HCT116 (cell line): ENCODE results near the gene ANGEL1.

Experiments used
- EZH2 ChIP-seq: fragments of 200-600 bp; sonication (generic); IDR thresholded peaks from 2 replicates; pipeline ENCODE4 v1.6.1; 2017; ENCODE audit warnings: antibody characterized with exemption, mixed run types
- POLR2A ChIP-seq: IDR thresholded peaks from 2 replicates; pipeline ENCODE4 v1.7.0; 2011; ENCODE audit warnings: borderline replicate concordance; ENCODE audit not compliant: insufficient read depth, insufficient read length; ENCODE audit errors: extremely low read depth
- REST ChIP-seq: IDR thresholded peaks from 2 replicates; pipeline ENCODE4 v1.6.1; 2012; ENCODE audit warnings: low read depth
- TF ChIP-seq, protein P1 (sequence below), 3 experiments: fragments of 200-600 bp in 1 of 3; sonication (generic) in 1 of 3; IDR thresholded peaks in 2 of 3; conservative IDR thresholded peaks in 1 of 3; 2 replicates each; pipeline ENCODE4 v1.5.1; 2012 to 2017; ENCODE audit warnings: low read depth in 2 of 3, low read length in 2 of 3, antibody characterized with exemption in 1 of 3, borderline replicate concordance in 1 of 3, control low read depth in 1 of 3, mild to moderate bottlenecking in 1 of 3, mixed read lengths in 1 of 3, mixed run types in 1 of 3, moderate library complexity in 1 of 3; ENCODE audit not compliant: insufficient read depth in 1 of 3
- TF ChIP-seq, protein P2 (sequence below): IDR thresholded peaks from 2 replicates; pipeline ENCODE4 v1.6.1; 2012

DNA sequence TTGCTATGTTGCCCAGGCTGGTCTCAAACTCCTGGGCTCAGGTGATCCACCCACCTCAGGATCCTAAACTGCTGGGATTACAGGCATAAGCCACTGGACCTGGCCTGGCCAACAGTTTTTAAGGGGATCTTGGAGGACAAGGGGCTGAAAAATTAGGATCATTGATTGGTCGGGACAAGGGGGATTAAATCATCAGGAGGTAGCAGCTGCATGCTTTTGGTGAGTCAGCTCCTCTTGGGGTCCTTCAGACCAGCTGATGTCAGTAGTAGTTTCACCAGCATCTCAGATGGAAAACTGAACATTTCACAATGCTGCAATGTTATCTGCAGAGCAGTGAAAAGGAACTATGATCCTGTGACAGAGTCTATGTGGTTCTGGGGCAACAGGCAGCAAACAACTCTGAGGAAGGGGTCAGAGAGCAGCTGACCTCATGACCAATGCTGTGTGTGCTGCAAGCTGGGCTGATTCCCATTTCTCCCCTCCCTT lies 19.9 kb upstream of the ANGEL1 start:
- TF ChIP-seq, protein P1, sequence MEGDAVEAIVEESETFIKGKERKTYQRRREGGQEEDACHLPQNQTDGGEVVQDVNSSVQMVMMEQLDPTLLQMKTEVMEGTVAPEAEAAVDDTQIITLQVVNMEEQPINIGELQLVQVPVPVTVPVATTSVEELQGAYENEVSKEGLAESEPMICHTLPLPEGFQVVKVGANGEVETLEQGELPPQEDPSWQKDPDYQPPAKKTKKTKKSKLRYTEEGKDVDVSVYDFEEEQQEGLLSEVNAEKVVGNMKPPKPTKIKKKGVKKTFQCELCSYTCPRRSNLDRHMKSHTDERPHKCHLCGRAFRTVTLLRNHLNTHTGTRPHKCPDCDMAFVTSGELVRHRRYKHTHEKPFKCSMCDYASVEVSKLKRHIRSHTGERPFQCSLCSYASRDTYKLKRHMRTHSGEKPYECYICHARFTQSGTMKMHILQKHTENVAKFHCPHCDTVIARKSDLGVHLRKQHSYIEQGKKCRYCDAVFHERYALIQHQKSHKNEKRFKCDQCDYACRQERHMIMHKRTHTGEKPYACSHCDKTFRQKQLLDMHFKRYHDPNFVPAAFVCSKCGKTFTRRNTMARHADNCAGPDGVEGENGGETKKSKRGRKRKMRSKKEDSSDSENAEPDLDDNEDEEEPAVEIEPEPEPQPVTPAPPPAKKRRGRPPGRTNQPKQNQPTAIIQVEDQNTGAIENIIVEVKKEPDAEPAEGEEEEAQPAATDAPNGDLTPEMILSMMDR (IDR thresholded peaks at IDR 0.05 in 2 of 3, conservative IDR thresholded peaks at IDR 0.05 in 1 of 3; ENCODE audit: borderline replicate concordance in 1 of 3, insufficient read depth in 1 of 3, low read depth in 2 of 3, low read length in 2 of 3) = no peak
- TF ChIP-seq POLR2A (no peak), EZH2 (no peak), REST (no peak)
- TF ChIP-seq, protein P2, sequence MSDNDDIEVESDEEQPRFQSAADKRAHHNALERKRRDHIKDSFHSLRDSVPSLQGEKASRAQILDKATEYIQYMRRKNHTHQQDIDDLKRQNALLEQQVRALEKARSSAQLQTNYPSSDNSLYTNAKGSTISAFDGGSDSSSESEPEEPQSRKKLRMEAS = no peak
